ENCODE data around the gene PCBP3.

Gene PCBP3

DNA sequence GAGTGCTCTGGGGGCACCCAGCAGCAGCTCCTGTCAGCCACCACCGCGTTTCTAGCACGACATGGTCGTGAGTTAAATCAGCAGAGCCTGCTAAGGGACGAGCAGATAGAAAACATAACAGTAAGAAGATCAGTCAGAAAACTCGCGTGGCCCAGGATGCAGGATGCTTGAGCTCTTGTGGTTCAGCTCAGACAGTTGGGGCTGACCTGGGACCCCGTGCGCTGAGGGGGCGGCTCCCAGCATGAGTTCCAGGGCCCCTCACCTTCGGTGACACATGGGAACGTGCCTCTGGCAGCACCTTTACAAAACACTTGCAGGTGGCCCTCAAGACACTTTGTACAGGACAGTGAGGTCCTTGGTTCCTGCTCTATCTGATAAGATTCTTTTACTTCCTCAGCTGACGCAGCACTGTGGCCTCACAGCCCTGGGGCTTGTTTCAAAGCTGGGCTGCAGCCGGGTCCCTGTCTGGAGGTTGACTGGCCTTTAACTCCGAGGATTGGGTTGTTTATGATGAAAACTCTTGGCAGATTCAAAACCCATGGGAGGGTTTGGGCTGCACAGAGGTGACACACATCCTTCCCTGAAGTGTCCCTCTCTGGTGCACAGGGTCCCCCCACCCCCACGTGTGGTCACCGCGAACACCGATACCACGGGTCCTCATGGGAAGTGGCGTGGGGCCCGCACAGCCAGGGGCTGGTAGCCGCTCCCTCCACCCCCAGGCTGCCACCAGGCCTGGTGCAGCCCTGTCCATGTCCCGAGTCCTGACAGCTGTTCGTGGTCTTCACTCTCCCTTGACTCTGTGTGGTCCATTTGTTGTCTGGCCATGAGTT lies 272.7 kb downstream of the PCBP3 start:
- H3K27ac ChIP-seq = no peak overlapping the region
- TF ChIP-seq ZFX (IDR thresholded peaks at IDR 0.05; ENCODE audit: borderline replicate concordance) = no peak
- TF ChIP-seq, protein P1, sequence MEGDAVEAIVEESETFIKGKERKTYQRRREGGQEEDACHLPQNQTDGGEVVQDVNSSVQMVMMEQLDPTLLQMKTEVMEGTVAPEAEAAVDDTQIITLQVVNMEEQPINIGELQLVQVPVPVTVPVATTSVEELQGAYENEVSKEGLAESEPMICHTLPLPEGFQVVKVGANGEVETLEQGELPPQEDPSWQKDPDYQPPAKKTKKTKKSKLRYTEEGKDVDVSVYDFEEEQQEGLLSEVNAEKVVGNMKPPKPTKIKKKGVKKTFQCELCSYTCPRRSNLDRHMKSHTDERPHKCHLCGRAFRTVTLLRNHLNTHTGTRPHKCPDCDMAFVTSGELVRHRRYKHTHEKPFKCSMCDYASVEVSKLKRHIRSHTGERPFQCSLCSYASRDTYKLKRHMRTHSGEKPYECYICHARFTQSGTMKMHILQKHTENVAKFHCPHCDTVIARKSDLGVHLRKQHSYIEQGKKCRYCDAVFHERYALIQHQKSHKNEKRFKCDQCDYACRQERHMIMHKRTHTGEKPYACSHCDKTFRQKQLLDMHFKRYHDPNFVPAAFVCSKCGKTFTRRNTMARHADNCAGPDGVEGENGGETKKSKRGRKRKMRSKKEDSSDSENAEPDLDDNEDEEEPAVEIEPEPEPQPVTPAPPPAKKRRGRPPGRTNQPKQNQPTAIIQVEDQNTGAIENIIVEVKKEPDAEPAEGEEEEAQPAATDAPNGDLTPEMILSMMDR (IDR thresholded peaks at IDR 0.05) = no peak

DNA sequence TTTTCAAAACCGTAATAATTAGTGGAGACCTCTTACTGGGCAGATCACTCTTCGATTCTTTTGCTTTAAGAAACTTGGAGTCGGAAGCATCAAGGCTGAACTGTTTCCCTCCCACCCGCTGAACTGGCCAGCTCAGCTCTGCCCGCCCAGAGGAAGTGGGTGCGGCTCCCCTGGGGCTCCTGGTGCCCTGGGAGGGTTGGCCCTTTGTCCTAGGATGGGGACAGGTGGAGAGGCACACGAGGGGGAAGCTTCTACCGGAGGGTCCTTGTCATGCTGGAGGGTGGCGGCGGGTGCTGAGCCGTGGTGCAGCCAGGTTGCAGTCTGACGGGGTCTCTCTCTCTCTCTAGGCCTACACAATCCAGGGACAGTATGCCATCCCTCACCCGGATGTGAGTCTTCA lies 273.7 kb downstream of the PCBP3 start:
- no peak overlapping the region for H3K27ac ChIP-seq
- TF ChIP-seq ZFX (IDR thresholded peaks at IDR 0.05; ENCODE audit: borderline replicate concordance) = no peak
- TF ChIP-seq, protein P1 (IDR thresholded peaks at IDR 0.05) = no peak

DNA sequence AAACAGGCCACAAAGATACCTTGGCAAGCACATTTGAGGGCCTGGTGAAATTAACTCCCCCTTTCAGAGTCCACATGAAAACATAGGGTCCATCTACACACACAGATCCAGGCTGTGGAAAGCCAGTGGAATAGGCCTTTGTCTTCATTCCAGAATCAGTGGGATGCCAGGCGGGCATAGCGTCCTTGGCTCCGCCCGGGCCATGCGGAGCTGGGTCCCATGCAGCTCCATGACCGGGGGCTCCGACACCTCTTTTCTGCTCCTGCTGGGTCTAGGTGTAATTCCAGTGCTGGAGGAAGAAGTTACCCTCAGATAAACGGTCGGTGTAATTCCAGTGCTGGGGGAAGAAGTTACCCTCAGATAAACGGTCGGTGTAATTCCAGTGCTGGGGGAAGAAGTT lies 274.5 kb downstream of the PCBP3 start:
- no peak overlapping the region for H3K27ac ChIP-seq

DNA sequence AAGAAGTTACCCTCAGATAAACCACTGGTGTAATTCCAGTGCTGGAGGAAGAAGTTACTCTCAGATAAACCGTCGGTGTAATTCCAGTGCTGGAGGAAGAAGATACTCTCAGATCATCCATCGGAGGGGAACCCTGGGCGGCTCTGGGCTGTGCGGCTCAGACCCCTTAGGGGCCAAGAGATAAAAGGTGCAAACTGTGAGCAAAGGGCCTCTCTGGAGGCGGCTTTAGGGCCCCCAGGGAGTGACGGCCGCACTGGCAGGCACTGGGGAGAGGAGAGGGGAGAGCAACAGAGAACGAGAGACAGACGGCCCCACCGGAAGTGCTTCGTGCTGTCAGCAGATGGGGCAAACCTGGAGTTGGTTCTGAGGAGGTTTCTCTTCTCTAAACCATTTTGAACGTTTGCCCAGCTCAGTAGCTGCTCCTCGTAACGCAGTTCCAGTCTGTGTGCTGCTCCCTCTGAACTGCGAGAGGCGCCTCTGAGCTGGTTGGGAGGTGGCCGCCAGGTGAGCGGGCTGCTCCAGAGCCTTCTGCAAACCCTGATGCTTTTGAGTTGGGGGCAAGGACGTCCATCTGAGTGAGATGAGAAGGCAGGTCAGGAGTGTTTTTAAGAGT lies 275.4 kb downstream of the PCBP3 start:
- TF ChIP-seq, protein P1 (IDR thresholded peaks at IDR 0.05) = no peak
- no peak for TF ChIP-seq ZFX (IDR thresholded peaks at IDR 0.05; ENCODE audit: borderline replicate concordance)

More for the DNA sequence above, 274.5 kb downstream of the PCBP3 start:
- TF ChIP-seq, protein P1 (IDR thresholded peaks at IDR 0.05) = no peak
- no peak for TF ChIP-seq ZFX (IDR thresholded peaks at IDR 0.05; ENCODE audit: borderline replicate concordance)

DNA sequence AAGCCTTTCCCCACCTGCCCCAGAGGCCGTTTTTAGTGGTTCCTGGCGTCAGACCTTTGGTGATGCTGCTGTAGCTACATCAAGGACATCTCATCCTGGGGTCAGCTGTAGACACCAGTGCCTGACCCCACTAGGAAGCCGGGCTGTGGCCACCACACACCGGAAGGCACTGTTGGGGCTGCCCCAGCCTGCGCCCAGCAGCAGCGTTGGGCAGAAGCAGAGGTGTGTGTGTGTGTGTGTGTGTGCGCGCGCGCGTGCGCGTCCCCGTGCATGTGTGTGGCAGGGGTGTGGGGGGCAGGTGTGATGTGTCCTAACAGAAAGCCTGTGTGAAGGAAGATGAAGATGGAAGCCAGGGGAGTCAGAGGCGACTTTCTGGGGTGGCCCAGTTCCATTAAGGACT lies 276.1 kb downstream of the PCBP3 start:
- no peak overlapping the region for H3K27ac ChIP-seq
- TF ChIP-seq, protein P1 (IDR thresholded peaks at IDR 0.05) = no peak
- TF ChIP-seq ZFX (IDR thresholded peaks at IDR 0.05; ENCODE audit: borderline replicate concordance) = no peak

More for the DNA sequence above, 275.4 kb downstream of the PCBP3 start:
- H3K27ac ChIP-seq = no peak overlapping the region

DNA sequence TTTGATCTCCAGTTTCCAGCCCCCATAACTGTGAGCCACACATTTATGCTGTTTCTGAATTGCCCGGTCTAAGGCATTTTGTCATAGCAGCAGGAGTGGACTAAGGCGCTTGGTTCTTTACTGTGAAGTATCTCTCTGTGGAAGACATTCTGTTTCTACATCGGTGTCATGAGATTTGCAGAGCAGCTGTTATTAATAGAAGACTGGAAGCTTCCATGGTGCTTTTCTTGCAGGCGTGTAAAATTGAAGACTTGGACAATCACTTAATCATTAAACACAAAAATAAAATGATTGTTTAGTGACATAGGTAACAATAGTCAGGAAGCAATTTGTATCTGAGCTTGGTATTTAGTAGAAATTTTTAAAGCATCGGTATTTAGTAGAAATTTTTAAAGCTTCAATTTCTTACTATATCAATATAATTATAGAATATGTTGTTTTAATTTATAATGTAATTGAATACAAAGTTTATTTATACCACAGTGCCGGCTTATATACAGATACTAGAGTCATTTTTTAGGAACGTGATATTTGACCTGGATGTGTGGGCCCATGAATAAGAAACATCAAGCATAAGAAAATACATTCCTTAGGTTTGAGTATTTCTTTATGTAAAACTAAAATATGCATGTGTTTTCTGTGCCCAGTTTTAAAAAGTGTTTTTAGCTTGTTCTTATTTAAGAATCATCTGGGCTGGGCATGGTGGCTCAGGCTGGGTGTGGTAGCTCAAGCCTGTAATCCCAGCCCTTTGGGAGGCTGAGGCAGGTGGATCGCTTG lies 277.5 kb downstream of the PCBP3 start:
- no peak overlapping the region for H3K27ac ChIP-seq

More for the DNA sequence above, 277.5 kb downstream of the PCBP3 start:
- TF ChIP-seq, protein P1 (IDR thresholded peaks at IDR 0.05) = no peak
- no peak for TF ChIP-seq ZFX (IDR thresholded peaks at IDR 0.05; ENCODE audit: borderline replicate concordance)

Measured in 22Rv1 (cell line).